ENCODE results near the gene ADM2. TPM values are rescaled to one million over a fixed set of nuclear protein-coding genes. Genes with fewer than 3 reads are reported as not detected.

ADM2 gene
- total RNA-seq, 1 donor from 2014 or later: 23.0 TPM

- Mint-ChIP-seq H3K27me3 (ENCODE audit: low read depth, unreplicated experiment) (no peaks in the 10 kb centered on the region), H3K4me1 (ENCODE audit: low read depth, unreplicated experiment) (no peaks in the 10 kb centered on the region), H3K36me3 (ENCODE audit: low read depth, unreplicated experiment) (peaks cover 2% of the 10 kb centered on the region), H3K4me3 (ENCODE audit: unreplicated experiment) (no peak overlapping the region), H3K27ac (ENCODE audit: unreplicated experiment) (no peak overlapping the region), H3K9me3 (ENCODE audit: unreplicated experiment) (no peaks in the 10 kb centered on the region)
- no peak overlapping the region for H3K9ac ChIP-seq (ENCODE audit: low read length)
- peaks cover 7% of the 10 kb centered on the region for H3K36me3 ChIP-seq (ENCODE audit: insufficient read depth, low read length)
- DNase-seq (ENCODE audit: low read depth): no peak
- peaks cover 26% of the 10 kb centered on the region for H4K20me1 ChIP-seq (ENCODE audit: insufficient read depth, low read length)
- no peak for FAIRE-seq
- no peak overlapping the region for H2AFZ ChIP-seq (ENCODE audit: low read depth, low read length)
- no peak overlapping the region for H3K27ac ChIP-seq (ENCODE audit: low read depth, low read length)
- TF ChIP-seq CTCF (IDR thresholded peaks at IDR 0.05; ENCODE audit: insufficient read depth, low read depth, low read length) (no peak), EZH2 (IDR thresholded peaks at IDR 0.05; ENCODE audit: insufficient read depth, low read length) (no peak)
- no peak overlapping the region for H3K4me3 ChIP-seq (ENCODE audit: insufficient read depth, low read depth, low read length)
- no peaks in the 10 kb centered on the region for H3K9me3 ChIP-seq (ENCODE audit: insufficient read depth, low read depth, low read length)
- no peak overlapping the region for H3K4me2 ChIP-seq (ENCODE audit: low read length)
- H3K79me2 ChIP-seq (ENCODE audit: insufficient read depth, low read length): peaks cover 7% of the 10 kb centered on the region
- H3K4me1 ChIP-seq (ENCODE audit: insufficient read depth, low read length): no peaks in the 10 kb centered on the region
- H3K27me3 ChIP-seq (ENCODE audit: insufficient read depth, low read length): no peaks in the 10 kb centered on the region
Measured at GRCh38 chr22:50463188-50463900, 18.0 kb upstream of the ADM2 start.

GRCh38 chr22:50464451-50464850 is 16.9 kb upstream of the ADM2 start:
- Mint-ChIP-seq H3K27ac (ENCODE audit: unreplicated experiment) (no peak overlapping the region), H3K27me3 (ENCODE audit: low read depth, unreplicated experiment) (no peaks in the 10 kb centered on the region), H3K9me3 (ENCODE audit: unreplicated experiment) (no peaks in the 10 kb centered on the region), H3K4me1 (ENCODE audit: low read depth, unreplicated experiment) (peaks cover 2% of the 10 kb centered on the region), H3K4me3 (ENCODE audit: unreplicated experiment) (no peak overlapping the region), H3K36me3 (ENCODE audit: low read depth, unreplicated experiment) (no peaks in the 10 kb centered on the region)
- FAIRE-seq: no peak
- Histone ChIP-seq H3K79me2 (ENCODE audit: insufficient read depth, low read length) (peaks cover 18% of the 10 kb centered on the region), H3K27ac (ENCODE audit: low read depth, low read length) (no peak overlapping the region), H3K4me3 (ENCODE audit: insufficient read depth, low read depth, low read length) (no peak overlapping the region), H4K20me1 (ENCODE audit: insufficient read depth, low read length) (peaks cover 37% of the 10 kb centered on the region), H3K27me3 (ENCODE audit: insufficient read depth, low read length) (no peaks in the 10 kb centered on the region), H3K9ac (ENCODE audit: low read length) (no peak overlapping the region), H3K4me1 (ENCODE audit: insufficient read depth, low read length) (peaks cover 4% of the 10 kb centered on the region), H3K4me2 (ENCODE audit: low read length) (no peak overlapping the region), H3K36me3 (ENCODE audit: insufficient read depth, low read length) (peaks cover 7% of the 10 kb centered on the region), H2AFZ (ENCODE audit: low read depth, low read length) (no peak overlapping the region), H3K9me3 (ENCODE audit: insufficient read depth, low read depth, low read length) (no peaks in the 10 kb centered on the region)
- no peak for DNase-seq (ENCODE audit: low read depth)
- TF ChIP-seq EZH2 (IDR thresholded peaks at IDR 0.05; ENCODE audit: insufficient read depth, low read length): no peak
- no peak for TF ChIP-seq CTCF (IDR thresholded peaks at IDR 0.05; ENCODE audit: insufficient read depth, low read depth, low read length)
